NCI-H128 (cell line): Measurements from ENCODE around the gene EPHB2.

Experiments used
- DNase-seq: peaks from one replicate; lab custom pipeline; 2025; ENCODE audit not compliant: unreplicated experiment; lab: John Stamatoyannopoulos, UW

Gene EPHB2

GRCh38 chr1:22749919-22750684 is 39.5 kb downstream of the EPHB2 start:
- DNase-seq: no peak

- DNase-seq: no peak
These were observed 40.0 kb downstream of the EPHB2 start for GRCh38 chr1:22750685-22751051.

- no peak for DNase-seq
These were observed 40.5 kb downstream of the EPHB2 start for GRCh38 chr1:22751124-22751531.

GRCh38 chr1:22752339-22752738 is 41.7 kb downstream of the EPHB2 start:
- no peak for DNase-seq

GRCh38 chr1:22753481-22753971 is 42.9 kb downstream of the EPHB2 start:
- DNase-seq: no peak

GRCh38 chr1:22754106-22754768 is 43.6 kb downstream of the EPHB2 start:
- DNase-seq: no peak

GRCh38 chr1:22754824-22755223 is 44.2 kb downstream of the EPHB2 start:
- no peak for DNase-seq

GRCh38 chr1:22755641-22756040 is 45.0 kb downstream of the EPHB2 start:
- no peak for DNase-seq

- DNase-seq: no peak
These were observed 45.6 kb downstream of the EPHB2 start for GRCh38 chr1:22756125-22756735.

- no peak for DNase-seq
These were observed 49.8 kb downstream of the EPHB2 start for GRCh38 chr1:22760455-22760854.

GRCh38 chr1:22761101-22761500 is 50.5 kb downstream of the EPHB2 start:
- no peak for DNase-seq

- no peak for DNase-seq
These were observed 51.2 kb downstream of the EPHB2 start for GRCh38 chr1:22761821-22762220.

GRCh38 chr1:22763487-22764200 is 53.0 kb downstream of the EPHB2 start:
- DNase-seq: no peak

GRCh38 chr1:22767852-22768251 is 57.2 kb downstream of the EPHB2 start:
- no peak for DNase-seq

- DNase-seq: no peak
These were observed 59.3 kb downstream of the EPHB2 start for GRCh38 chr1:22769932-22770331.

GRCh38 chr1:22772014-22772413 is 61.4 kb downstream of the EPHB2 start:
- no peak for DNase-seq

- DNase-seq: no peak
These were observed 63.6 kb downstream of the EPHB2 start for GRCh38 chr1:22773981-22774832.

- no peak for DNase-seq
These were observed 64.2 kb downstream of the EPHB2 start for GRCh38 chr1:22774833-22775182.

- no peak for DNase-seq
These were observed 64.8 kb downstream of the EPHB2 start for GRCh38 chr1:22775478-22775877.

GRCh38 chr1:22776035-22776613 is 65.5 kb downstream of the EPHB2 start:
- DNase-seq: no peak
